Ishikawa (cell line): ENCODE data around the gene FHIT.

Experiments used
- CEBPB ChIP-seq: IDR thresholded peaks from 2 replicates; pipeline ENCODE4 v1.6.1; 2012
- CREB1 ChIP-seq: IDR thresholded peaks from 2 replicates; pipeline ENCODE4 v1.6.1; 2012; ENCODE audit warnings: low read depth
- EGR1 ChIP-seq: IDR thresholded peaks from 2 replicates; pipeline ENCODE4 v1.6.1; 2012
- EP300 ChIP-seq: IDR thresholded peaks from 2 replicates; pipeline ENCODE4 v1.6.1; 2012; ENCODE audit warnings: borderline replicate concordance
- FOXM1 ChIP-seq: IDR thresholded peaks from 2 replicates; pipeline ENCODE4 v1.6.1; 2012; ENCODE audit warnings: low read depth, borderline replicate concordance
- NFIC ChIP-seq: IDR thresholded peaks from 2 replicates; pipeline ENCODE4 v1.6.1; 2012
- RAD21 ChIP-seq: IDR thresholded peaks from 2 replicates; pipeline ENCODE4 v1.6.1; 2012; ENCODE audit warnings: low read depth
- TAF1 ChIP-seq: IDR thresholded peaks from 2 replicates; pipeline ENCODE4 v1.6.1; 2012; ENCODE audit warnings: low read depth, mild to moderate bottlenecking
- TCF12 ChIP-seq: IDR thresholded peaks from 2 replicates; pipeline ENCODE4 v1.6.1; 2012; ENCODE audit warnings: low read depth
- TEAD4 ChIP-seq: IDR thresholded peaks from 2 replicates; pipeline ENCODE4 v1.6.1; 2012
- USF1 ChIP-seq: IDR thresholded peaks from 2 replicates; pipeline ENCODE4 v1.6.1; 2012
- YY1 ChIP-seq: IDR thresholded peaks from 2 replicates; pipeline ENCODE4 v1.6.1; 2012; ENCODE audit warnings: low read depth
- ZBTB7A ChIP-seq: IDR thresholded peaks from 2 replicates; pipeline ENCODE4 v1.6.1; 2012; ENCODE audit warnings: low read depth
- TF ChIP-seq, protein P1 (sequence below): IDR thresholded peaks from 2 replicates; pipeline ENCODE4 v1.6.1; 2012
- TF ChIP-seq, protein P2 (sequence below): IDR thresholded peaks from 2 replicates; pipeline ENCODE4 v1.6.1; 2012; ENCODE audit warnings: low read depth, mild to moderate bottlenecking

Gene FHIT

GRCh38 chr3:61110576-61110975, 140.7 kb downstream of the FHIT start:
- TF ChIP-seq TAF1, result no peak
- no peak for TF ChIP-seq NFIC
- TF ChIP-seq ZBTB7A, result no peak
- no peak for TF ChIP-seq CEBPB
- TF ChIP-seq CREB1, result no peak
- TF ChIP-seq USF1, result no peak
- no peak for TF ChIP-seq RAD21
- TF ChIP-seq, protein P1, sequence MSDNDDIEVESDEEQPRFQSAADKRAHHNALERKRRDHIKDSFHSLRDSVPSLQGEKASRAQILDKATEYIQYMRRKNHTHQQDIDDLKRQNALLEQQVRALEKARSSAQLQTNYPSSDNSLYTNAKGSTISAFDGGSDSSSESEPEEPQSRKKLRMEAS, result no peak
- no peak for TF ChIP-seq TCF12
- no peak for TF ChIP-seq YY1
- TF ChIP-seq, protein P2, sequence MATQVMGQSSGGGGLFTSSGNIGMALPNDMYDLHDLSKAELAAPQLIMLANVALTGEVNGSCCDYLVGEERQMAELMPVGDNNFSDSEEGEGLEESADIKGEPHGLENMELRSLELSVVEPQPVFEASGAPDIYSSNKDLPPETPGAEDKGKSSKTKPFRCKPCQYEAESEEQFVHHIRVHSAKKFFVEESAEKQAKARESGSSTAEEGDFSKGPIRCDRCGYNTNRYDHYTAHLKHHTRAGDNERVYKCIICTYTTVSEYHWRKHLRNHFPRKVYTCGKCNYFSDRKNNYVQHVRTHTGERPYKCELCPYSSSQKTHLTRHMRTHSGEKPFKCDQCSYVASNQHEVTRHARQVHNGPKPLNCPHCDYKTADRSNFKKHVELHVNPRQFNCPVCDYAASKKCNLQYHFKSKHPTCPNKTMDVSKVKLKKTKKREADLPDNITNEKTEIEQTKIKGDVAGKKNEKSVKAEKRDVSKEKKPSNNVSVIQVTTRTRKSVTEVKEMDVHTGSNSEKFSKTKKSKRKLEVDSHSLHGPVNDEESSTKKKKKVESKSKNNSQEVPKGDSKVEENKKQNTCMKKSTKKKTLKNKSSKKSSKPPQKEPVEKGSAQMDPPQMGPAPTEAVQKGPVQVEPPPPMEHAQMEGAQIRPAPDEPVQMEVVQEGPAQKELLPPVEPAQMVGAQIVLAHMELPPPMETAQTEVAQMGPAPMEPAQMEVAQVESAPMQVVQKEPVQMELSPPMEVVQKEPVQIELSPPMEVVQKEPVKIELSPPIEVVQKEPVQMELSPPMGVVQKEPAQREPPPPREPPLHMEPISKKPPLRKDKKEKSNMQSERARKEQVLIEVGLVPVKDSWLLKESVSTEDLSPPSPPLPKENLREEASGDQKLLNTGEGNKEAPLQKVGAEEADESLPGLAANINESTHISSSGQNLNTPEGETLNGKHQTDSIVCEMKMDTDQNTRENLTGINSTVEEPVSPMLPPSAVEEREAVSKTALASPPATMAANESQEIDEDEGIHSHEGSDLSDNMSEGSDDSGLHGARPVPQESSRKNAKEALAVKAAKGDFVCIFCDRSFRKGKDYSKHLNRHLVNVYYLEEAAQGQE, result no peak
- TF ChIP-seq TEAD4, result no peak
- no peak for TF ChIP-seq FOXM1
- TF ChIP-seq EGR1, result no peak
- TF ChIP-seq EP300, result no peak

DNA sequence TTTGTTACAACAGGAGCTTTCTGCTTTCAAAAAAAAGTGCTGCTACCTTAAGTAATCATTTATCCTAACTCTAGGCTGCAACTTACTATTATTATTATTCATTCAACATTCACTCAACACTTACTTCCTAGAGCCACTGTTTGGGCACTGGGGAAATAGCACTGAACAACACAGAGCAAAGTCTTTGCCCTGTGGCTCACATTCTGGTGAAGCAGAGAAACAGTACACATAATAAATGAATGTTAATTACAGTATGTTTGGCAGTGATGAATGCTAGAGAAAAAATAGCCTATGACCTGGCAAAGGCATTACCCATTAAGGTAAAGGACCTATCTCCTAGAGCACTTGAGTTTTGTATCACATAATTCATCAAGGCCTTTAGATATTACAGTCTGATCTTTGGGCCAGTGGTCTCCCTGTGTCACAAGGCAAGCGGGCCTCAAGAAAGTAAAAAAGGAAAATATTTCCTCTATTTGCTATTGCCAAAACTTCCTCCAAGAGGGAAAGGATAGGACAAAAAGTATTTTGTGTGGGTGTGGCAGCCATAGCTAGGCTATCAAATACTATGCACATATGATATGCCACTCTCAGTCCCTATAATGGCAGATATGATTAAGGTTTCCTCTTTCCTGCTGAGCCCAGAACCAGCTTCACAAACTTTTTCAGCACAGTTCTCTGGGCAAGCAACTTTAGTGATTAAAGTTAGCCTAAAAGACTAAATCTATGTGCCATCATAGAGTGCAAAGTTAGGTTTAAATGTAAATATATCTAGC, 142.8 kb downstream of the FHIT start:
- TF ChIP-seq TCF12 (no peak), RAD21 (no peak), CREB1 (no peak), EP300 (no peak), TEAD4 (no peak), EGR1 (no peak), ZBTB7A (no peak), USF1 (no peak), YY1 (no peak), TAF1 (no peak), FOXM1 (no peak), NFIC (no peak)
- TF ChIP-seq, protein P1, result no peak
- TF ChIP-seq, protein P2, result no peak

DNA sequence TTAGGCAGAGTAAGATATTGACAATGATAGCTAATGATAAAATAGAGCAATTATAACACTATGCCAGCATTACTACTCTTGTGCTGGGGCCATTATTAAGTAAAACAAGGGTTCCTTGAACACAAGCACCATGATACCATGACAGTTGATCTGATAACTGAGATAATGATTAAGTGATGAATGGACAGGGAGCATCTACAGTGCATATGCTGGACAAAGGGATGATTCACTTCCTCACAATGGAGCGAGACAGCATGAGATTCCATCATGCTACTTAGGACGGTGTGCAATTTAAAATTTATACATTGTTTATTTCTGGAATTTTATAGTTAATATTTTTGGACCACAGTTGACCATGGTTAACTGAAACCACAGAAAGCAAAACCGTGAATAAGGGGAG, 156.6 kb downstream of the FHIT start:
- TF ChIP-seq USF1 (no peak), CEBPB (no peak)

DNA sequence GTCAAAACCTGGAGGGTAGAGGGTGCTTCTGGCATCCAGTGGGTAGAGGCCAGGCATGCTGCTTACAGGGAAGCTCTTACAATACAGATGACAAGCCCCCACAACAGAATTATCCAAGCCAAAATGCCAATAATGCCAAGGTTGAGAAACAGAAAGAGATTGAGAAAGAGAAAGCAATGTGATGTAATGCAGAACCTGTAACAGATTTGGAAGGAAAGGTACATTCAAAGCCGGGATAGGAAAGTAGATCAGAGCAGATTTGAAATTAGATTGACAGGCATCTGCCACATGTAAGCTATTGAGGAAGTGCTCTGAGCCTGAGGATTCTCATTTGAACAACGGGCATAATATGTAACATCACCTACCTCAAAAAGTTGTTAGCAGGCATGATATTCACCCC, 157.9 kb downstream of the FHIT start:
- TF ChIP-seq EP300, result no peak
- no peak for TF ChIP-seq YY1
- TF ChIP-seq, protein P1, result no peak
- TF ChIP-seq TCF12, result no peak
- no peak for TF ChIP-seq NFIC
- no peak for TF ChIP-seq CEBPB
- TF ChIP-seq RAD21, result no peak
- no peak for TF ChIP-seq CREB1
- no peak for TF ChIP-seq USF1
- TF ChIP-seq TAF1, result no peak
- TF ChIP-seq, protein P2, result no peak
- no peak for TF ChIP-seq TEAD4
- no peak for TF ChIP-seq FOXM1
- no peak for TF ChIP-seq ZBTB7A
- TF ChIP-seq EGR1, result no peak
